HG03025 (cell line): ENCODE data around the gene INTS15.

Source experiments
- ATAC-seq: cut with Tn5 transposase; IDR thresholded peaks from one replicate; pipeline ENCODE4 v1.9.1; 2021; ENCODE audit warnings: mild to moderate bottlenecking, moderate library complexity; ENCODE audit not compliant: unreplicated experiment, low FRiP score

Gene INTS15

GRCh38 chr7:6655636-6656385 is 66.0 kb downstream of the INTS15 start:
- ATAC-seq = no peak

GRCh38 chr7:6656413-6656812 is 66.6 kb downstream of the INTS15 start:
- ATAC-seq = no peak
